Right cardiac atrium (tissue), 5 donors: ENCODE results near the gene MAGOHB. TPM values are rescaled to one million over a fixed set of nuclear protein-coding genes. Genes with fewer than 3 reads are reported as not detected.
"Not testable (repeated sequence)": the region's sequence is repeated elsewhere in the genome, so short reads cannot be mapped to it uniquely, and the experiment has no call there.

Experiments
- ATAC-seq, 2 donors: fragments of 200-7000 bp; cut with Tn5 transposase; one replicate each; pipeline versions ENCODE4 v1.8.0 to v1.9.1; 2020; ENCODE audit warnings: moderate library complexity in 2 of 2, mild to moderate bottlenecking in 1 of 2
- DNase-seq, 3 donors: peaks; one replicate each; pipeline ENCODE4 v3.0.0-alpha.2; 2020
- H3K27ac ChIP-seq: one replicate; pipeline ENCODE4 v1.5.1; 2013; ENCODE audit warnings: mild to moderate bottlenecking, low read length, control low read depth, moderate library complexity
- H3K27me3 ChIP-seq: one replicate; pipeline ENCODE4 v1.6.1; 2013; ENCODE audit not compliant: control insufficient read depth, insufficient read depth
- H3K4me1 ChIP-seq: one replicate; pipeline ENCODE4 v1.6.1; 2013; ENCODE audit warnings: low read length; ENCODE audit not compliant: control insufficient read depth, insufficient read depth
- H3K4me3 ChIP-seq: one replicate; pipeline ENCODE4 v1.5.1; 2013; ENCODE audit warnings: low read length, control low read depth
- H3K9me3 ChIP-seq: one replicate; pipeline ENCODE4 v1.6.1; 2013; ENCODE audit warnings: low read length; ENCODE audit not compliant: control insufficient read depth
- WGBS: extraction: QIAGEN DNeasy Blood & Tissue Kit; methylation state at CpG from one replicate; pipeline ENCODE4 v1.1.7; 2013; 5-methylcytosine and 5-hydroxymethylcytosine counted together
- intact Hi-C, 4 donors: fragments of 100-400 bp; cut with DNase I; formaldehyde crosslinking; loops; one replicate each; pipeline versions ENCODE4 v1.11.0 to v1.14.0; 2022 to 2023
- polyA plus RNA-seq: library from polyadenylated mRNA; stranded (reverse); fragments of 200-250 nt; gene quantifications from one replicate; pipeline ENCODE4 v1.2.3, GENCODE V29; 2013
- total RNA-seq, 4 donors: library from RNA; stranded (reverse); fragmentation: NEBNext Ultra II Directional; extraction: Animal tissue kit (Norgen Biotek cat#: 25700); gene quantifications; one replicate each; pipeline ENCODE4 v1.2.1, GENCODE V29; 2021
- donor health status: healthy with polysubstance abuse.
- donor health status: DM: no; HTN: yes; CAD: no.
- donor health status: DM: no; HTN: no; CAD: no.
- donor health status: DM: no; HTN: yes; CAD: no; lungs with severe emphysema.
- donor health status: DM: yes; HTN: yes; CAD: no.

MAGOHB gene
- total and polyA plus RNA-seq, 5 donors, result 12.8 to 17.4 (median 14.3) TPM

- H3K27ac ChIP-seq, result no peak overlapping the region
- H3K4me3 ChIP-seq, result no peak overlapping the region
- ATAC-seq (no peak), DNase-seq (no peak)
- WGBS, result 53% methylated on average over 2 of the region's 2 CpGs
- intact Hi-C loops, result no loop called here
- no peaks in the 10 kb centered on the region for H3K9me3 ChIP-seq
- H3K27me3 ChIP-seq, result peaks cover 4% of the 10 kb centered on the region
- H3K4me1 ChIP-seq, result no peaks in the 10 kb centered on the region
Measured at GRCh38 chr12:10574307-10574706, 39.1 kb downstream of the MAGOHB start.

- H3K27ac ChIP-seq, intact Hi-C loops, H3K4me1 ChIP-seq, ATAC-seq, DNase-seq, H3K4me3 ChIP-seq, H3K9me3 ChIP-seq, H3K27me3 ChIP-seq: not testable (repeated sequence)
- WGBS, result 77% methylated on average over 3 of the region's 3 CpGs
Measured at GRCh38 chr12:10572021-10572490, 41.4 kb downstream of the MAGOHB start.

- Histone ChIP-seq H3K4me3 (no peak overlapping the region), H3K27ac (no peak overlapping the region), H3K9me3 (no peaks in the 10 kb centered on the region), H3K4me1 (no peaks in the 10 kb centered on the region), H3K27me3 (peaks cover 4% of the 10 kb centered on the region)
- intact Hi-C loops, result no loop called here
- DNase-seq (no peak), ATAC-seq (no peak)
- WGBS, result 88% methylated on average over 11 of the region's 11 CpGs
Measured at GRCh38 chr12:10571141-10571540, 42.3 kb downstream of the MAGOHB start.

GRCh38 chr12:10567813-10568212 is 45.6 kb downstream of the MAGOHB start:
- intact Hi-C loops, result loop anchor here in 2 of 4 donors (10.0 kb wide), 1 partner anchor 243 kb away; no protein-coding TSS in a partner anchor
- no peak overlapping the region for H3K4me3 ChIP-seq
- DNase-seq (no peak), ATAC-seq (no peak)
- no peaks in the 10 kb centered on the region for H3K9me3 ChIP-seq
- peaks cover 4% of the 10 kb centered on the region for H3K27me3 ChIP-seq
- H3K27ac ChIP-seq, result no peak overlapping the region
- WGBS, result 83% methylated on average over 3 of the region's 3 CpGs
- H3K4me1 ChIP-seq, result no peaks in the 10 kb centered on the region

GRCh38 chr12:10563966-10564365 is 49.4 kb downstream of the MAGOHB start:
- DNase-seq, result no peak
- Histone ChIP-seq H3K4me3 (no peak overlapping the region), H3K27me3 (no peaks in the 10 kb centered on the region), H3K27ac (no peak overlapping the region), H3K4me1 (no peaks in the 10 kb centered on the region), H3K9me3 (no peaks in the 10 kb centered on the region)
- intact Hi-C loops, result loop anchor here (5.0 to 10.0 kb wide), 3 partner anchors 232 to 327 kb away; no protein-coding TSS in a partner anchor
- no peak for ATAC-seq
- WGBS, result 64% methylated on average over 3 of the region's 3 CpGs

GRCh38 chr12:10563002-10563401 is 50.4 kb downstream of the MAGOHB start:
- no peaks in the 10 kb centered on the region for H3K27me3 ChIP-seq
- H3K4me1 ChIP-seq, result no peaks in the 10 kb centered on the region
- intact Hi-C loops, result loop anchor here (5.0 to 10.0 kb wide), 3 partner anchors 231 to 326 kb away; no protein-coding TSS in a partner anchor
- H3K4me3 ChIP-seq, result no peak overlapping the region
- no peak overlapping the region for H3K27ac ChIP-seq
- 74% methylated on average over 1 of the region's 1 CpG for WGBS
- DNase-seq, result no peak
- no peaks in the 10 kb centered on the region for H3K9me3 ChIP-seq
- ATAC-seq, result no peak

- Histone ChIP-seq H3K4me1 (no peaks in the 10 kb centered on the region), H3K27me3 (no peaks in the 10 kb centered on the region), H3K4me3 (no peak overlapping the region), H3K9me3 (no peaks in the 10 kb centered on the region), H3K27ac (no peak overlapping the region)
- 1% methylated on average over 1 of the region's 1 CpG for WGBS
- ATAC-seq (no peak), DNase-seq (no peak)
- intact Hi-C loops, result loop anchor here (5.0 to 10.0 kb wide), 3 partner anchors 230 to 325 kb away; no protein-coding TSS in a partner anchor
Measured at GRCh38 chr12:10562306-10562933, 51.0 kb downstream of the MAGOHB start.

GRCh38 chr12:10559244-10559643 is 54.2 kb downstream of the MAGOHB start:
- intact Hi-C loops, result no loop called here
- Histone ChIP-seq H3K9me3 (no peaks in the 10 kb centered on the region), H3K4me3 (no peak overlapping the region), H3K4me1 (no peaks in the 10 kb centered on the region), H3K27ac (no peak overlapping the region), H3K27me3 (no peaks in the 10 kb centered on the region)
- ATAC-seq, result no peak
- DNase-seq, result no peak
- WGBS, result 73% methylated on average over 2 of the region's 2 CpGs

GRCh38 chr12:10558789-10559188 is 54.6 kb downstream of the MAGOHB start:
- Histone ChIP-seq H3K4me1 (no peaks in the 10 kb centered on the region), H3K27me3 (no peaks in the 10 kb centered on the region), H3K27ac (no peak overlapping the region), H3K4me3 (no peak overlapping the region), H3K9me3 (no peaks in the 10 kb centered on the region)
- WGBS, result 98% methylated on average over 3 of the region's 3 CpGs
- DNase-seq (no peak), ATAC-seq (no peak)
- intact Hi-C loops, result no loop called here

- 82% methylated on average over 3 of the region's 3 CpGs for WGBS
- Histone ChIP-seq H3K4me1 (no peaks in the 10 kb centered on the region), H3K27ac (no peak overlapping the region), H3K4me3 (no peak overlapping the region), H3K27me3 (no peaks in the 10 kb centered on the region), H3K9me3 (no peaks in the 10 kb centered on the region)
- intact Hi-C loops, result no loop called here
- DNase-seq (no peak), ATAC-seq (no peak)
Measured at GRCh38 chr12:10558301-10558700, 55.1 kb downstream of the MAGOHB start.

- Histone ChIP-seq H3K27me3 (no peaks in the 10 kb centered on the region), H3K4me3 (no peak overlapping the region), H3K4me1 (no peaks in the 10 kb centered on the region), H3K9me3 (no peaks in the 10 kb centered on the region), H3K27ac (no peak overlapping the region)
- DNase-seq (no peak), ATAC-seq (no peak)
- WGBS, result 75% methylated on average over 2 of the region's 2 CpGs
- intact Hi-C loops, result no loop called here
Measured at GRCh38 chr12:10557766-10558165, 55.6 kb downstream of the MAGOHB start.
